Stomach (tissue), 9 donors: ENCODE results near the gene RASD1. TPM values are rescaled to one million over a fixed set of nuclear protein-coding genes. Genes with fewer than 3 reads are reported as not detected.

Source experiments
- DNase-seq, 2 donors: peaks; one replicate each; pipeline versions ENCODE4 v3.0.0 to v3.0.0-alpha.2; 2013 to 2019
- H3K27ac ChIP-seq, 5 donors: fragments of 200-600 bp in 4 of 5; sonication (generic) in 4 of 5; one replicate each; pipeline ENCODE4 v1.5.1; 2013 to 2019; ENCODE audit warnings: mild to moderate bottlenecking in 1 of 5, moderate library complexity in 1 of 5
- H3K27me3 ChIP-seq, 3 donors: fragments of 200-600 bp; sonication (generic); one replicate each; pipeline ENCODE4 v1.5.1; 2017 to 2019; ENCODE audit warnings: mixed run types in 1 of 3
- H3K36me3 ChIP-seq, 4 donors: fragments of 200-600 bp; sonication (generic); 1 replicate in 3 of 4; 2 replicates in 1 of 4; pipeline ENCODE4 v1.5.1; 2016 to 2019
- H3K4me1 ChIP-seq, 4 donors: fragments of 200-600 bp; sonication (generic); one replicate each; pipeline ENCODE4 v1.5.1; 2016 to 2019
- H3K4me3 ChIP-seq, 4 donors: fragments of 200-600 bp; sonication (generic) in 3 of 4; one replicate each; pipeline ENCODE4 v1.5.1; 2016 to 2019; ENCODE audit warnings: mild to moderate bottlenecking in 1 of 4
- H3K9me3 ChIP-seq, 4 donors: fragments of 200-600 bp; sonication (generic); one replicate each; pipeline ENCODE4 v1.5.1; 2016 to 2019
- EP300 ChIP-seq: sonication (generic); formaldehyde crosslinking; IDR thresholded peaks from one replicate; pipeline ENCODE4 v1.6.1; 2017; ENCODE audit warnings: antibody characterized with exemption
- POLR2A ChIP-seq, 4 donors: fragments of 450-650 bp; IDR thresholded peaks; one replicate each; pipeline ENCODE4 v1.6.1; 2016; ENCODE audit warnings: antibody characterized with exemption in 4 of 4, control low read depth in 2 of 4, mild to moderate bottlenecking in 1 of 4, moderate library complexity in 1 of 4
- POLR2AphosphoS5 ChIP-seq, 3 donors: sonication (generic); formaldehyde crosslinking; IDR thresholded peaks; one replicate each; pipeline ENCODE4 v1.6.1; 2016; ENCODE audit warnings: antibody characterized with exemption in 3 of 3
- WGBS, 5 donors: extraction: QIAGEN DNeasy Blood & Tissue Kit in 3 of 5; methylation state at CpG; one replicate each; pipeline versions ENCODE4 v1.1.5 to v1.1.7; 2013 to 2018; 5-methylcytosine and 5-hydroxymethylcytosine counted together
- intact Hi-C: fragments of 100-400 bp; cut with DNase I; formaldehyde crosslinking; loops from one replicate; pipeline ENCODE4 v1.15.1; 2023; ENCODE audit warnings: low total_unique reads
- polyA plus RNA-seq, 3 donors: library from polyadenylated mRNA; stranded (reverse); fragments of 200-250 nt; gene quantifications; one replicate each; pipeline ENCODE4 v1.2.3, GENCODE V29; 2013
- total RNA-seq, 5 donors: library from RNA; depleted of rRNA; stranded (reverse); fragments of >200 nt; gene quantifications; one replicate each; pipeline versions ENCODE4 v1.1.0 to v1.2.3, GENCODE V29; 2014 to 2016
- TF ChIP-seq, protein P1 (sequence below), 7 experiments: fragments of 450-650 bp in 4 of 7; fragments of 200-600 bp in 3 of 7; sonication (generic) in 3 of 7; IDR thresholded peaks; one replicate each; pipeline ENCODE4 v1.5.1; 2016 to 2019; ENCODE audit warnings: antibody characterized with exemption in 7 of 7, control low read depth in 2 of 7, mild to moderate bottlenecking in 1 of 7
- donor health status: healthy with polysubstance abuse.
- donor health status: Bipolar disorder and iron deficiency.
- donor health status: healthy.

RASD1 gene
- total and polyA plus RNA-seq, 8 donors: 3.7 to 72.9 (median 14.0) TPM

DNA sequence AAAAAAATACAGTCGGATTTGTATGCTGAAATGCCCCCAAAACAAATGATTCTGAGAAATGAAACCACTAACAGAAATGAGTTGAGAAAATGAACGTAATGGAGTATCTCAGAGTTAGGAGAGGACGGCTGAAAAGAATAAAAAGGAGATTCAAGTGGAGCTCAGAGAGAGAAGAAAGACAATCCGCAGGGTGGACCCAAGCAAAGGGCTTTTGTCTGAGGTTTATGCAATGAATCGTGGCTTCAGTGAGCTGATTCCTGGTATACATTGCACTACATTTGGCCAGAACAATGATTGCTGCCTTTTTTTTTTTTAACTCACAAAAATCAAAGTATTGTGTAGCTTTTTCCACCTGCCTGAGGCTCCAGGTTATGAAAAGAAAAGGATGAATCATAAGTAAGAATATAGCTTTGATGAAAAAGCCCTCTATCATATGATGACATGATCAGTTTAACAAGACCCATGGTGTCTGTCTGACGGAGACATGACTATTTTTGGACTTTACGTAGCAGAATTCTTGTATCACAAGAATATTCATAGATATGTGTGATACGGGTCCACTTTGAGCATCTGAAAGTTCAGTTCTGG lies 23.8 kb downstream of the RASD1 start:
- no peak for DNase-seq
- 49 to 63% (median 56%) methylated on average over 8 of the region's 8 CpGs for WGBS, 5 donors
- peaks cover 0 to 34% (median 4%) of the 10 kb centered on the region in 3 donors for H3K27me3 ChIP-seq
- TF ChIP-seq, protein P1, sequence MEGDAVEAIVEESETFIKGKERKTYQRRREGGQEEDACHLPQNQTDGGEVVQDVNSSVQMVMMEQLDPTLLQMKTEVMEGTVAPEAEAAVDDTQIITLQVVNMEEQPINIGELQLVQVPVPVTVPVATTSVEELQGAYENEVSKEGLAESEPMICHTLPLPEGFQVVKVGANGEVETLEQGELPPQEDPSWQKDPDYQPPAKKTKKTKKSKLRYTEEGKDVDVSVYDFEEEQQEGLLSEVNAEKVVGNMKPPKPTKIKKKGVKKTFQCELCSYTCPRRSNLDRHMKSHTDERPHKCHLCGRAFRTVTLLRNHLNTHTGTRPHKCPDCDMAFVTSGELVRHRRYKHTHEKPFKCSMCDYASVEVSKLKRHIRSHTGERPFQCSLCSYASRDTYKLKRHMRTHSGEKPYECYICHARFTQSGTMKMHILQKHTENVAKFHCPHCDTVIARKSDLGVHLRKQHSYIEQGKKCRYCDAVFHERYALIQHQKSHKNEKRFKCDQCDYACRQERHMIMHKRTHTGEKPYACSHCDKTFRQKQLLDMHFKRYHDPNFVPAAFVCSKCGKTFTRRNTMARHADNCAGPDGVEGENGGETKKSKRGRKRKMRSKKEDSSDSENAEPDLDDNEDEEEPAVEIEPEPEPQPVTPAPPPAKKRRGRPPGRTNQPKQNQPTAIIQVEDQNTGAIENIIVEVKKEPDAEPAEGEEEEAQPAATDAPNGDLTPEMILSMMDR (IDR thresholded peaks at IDR 0.05): no peak
- TF ChIP-seq EP300 (no peak), POLR2A (IDR thresholded peaks at IDR 0.05) (no peak), POLR2AphosphoS5 (IDR thresholded peaks at IDR 0.05) (no peak)
- no peak overlapping the region for H3K4me3 ChIP-seq
- H3K9me3 ChIP-seq: no peaks in the 10 kb centered on the region
- peaks cover 2 to 11% (median 6%) of the 10 kb centered on the region in 4 donors for H3K4me1 ChIP-seq
- intact Hi-C loops: no loop called here
- H3K36me3 ChIP-seq: no peaks in the 10 kb centered on the region
- no peak overlapping the region for H3K27ac ChIP-seq

DNA sequence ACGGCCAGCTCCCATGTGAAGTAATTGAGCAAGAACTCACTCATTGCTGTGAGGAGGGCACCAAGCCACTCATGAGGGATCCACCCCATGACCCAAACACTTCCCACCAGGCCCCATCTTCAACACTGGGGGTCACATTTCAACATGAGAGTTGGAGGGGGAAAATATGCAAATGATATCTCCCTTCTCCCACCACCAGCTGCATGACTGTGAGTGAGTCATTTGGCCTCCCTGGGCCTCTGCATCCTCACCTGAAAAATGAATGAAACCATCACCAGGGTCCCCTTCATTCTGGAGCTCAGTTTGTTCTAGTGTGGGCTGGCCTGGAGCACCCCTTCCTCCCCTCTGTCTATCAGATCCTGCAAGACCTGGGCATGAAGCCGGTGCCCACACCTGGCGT lies 26.2 kb downstream of the RASD1 start:
- WGBS, 5 donors: 89 to 98% (median 94%) methylated on average over 2 to 3 of the region's 3 CpGs

DNA sequence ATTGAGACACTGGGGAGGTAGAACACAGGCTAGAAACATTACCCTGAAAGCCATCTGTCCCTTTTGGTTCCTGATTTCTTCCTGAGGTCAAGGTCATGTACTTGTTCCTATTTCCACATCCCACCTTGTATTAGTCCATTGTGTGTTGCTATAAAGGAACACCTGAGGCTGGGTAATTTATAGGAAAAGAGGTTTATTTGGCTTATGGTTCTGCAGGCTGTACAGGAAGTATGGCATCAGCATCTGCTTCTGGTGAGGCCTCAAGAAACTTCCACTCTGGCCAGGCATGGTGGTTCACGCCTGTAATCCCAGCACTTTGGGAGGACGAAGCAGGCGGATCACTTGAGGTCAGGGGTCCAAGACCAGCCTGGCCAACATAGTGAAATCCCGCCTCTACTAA lies 26.8 kb downstream of the RASD1 start:
- no peaks in the 10 kb centered on the region for H3K4me1 ChIP-seq
- TF ChIP-seq POLR2AphosphoS5 (IDR thresholded peaks at IDR 0.05) (no peak), POLR2A (IDR thresholded peaks at IDR 0.05) (no peak), EP300 (no peak)
- TF ChIP-seq, protein P1 (IDR thresholded peaks at IDR 0.05): no peak
- intact Hi-C loops: no loop called here
- no peak for DNase-seq
- H3K27me3 ChIP-seq: peaks cover 0 to 51% (median 4%) of the 10 kb centered on the region in 3 donors
- no peak overlapping the region for H3K4me3 ChIP-seq
- no peaks in the 10 kb centered on the region for H3K36me3 ChIP-seq
- no peak overlapping the region for H3K27ac ChIP-seq
- WGBS, 5 donors: 95 to 98% (median 96%) methylated on average over 4 of the region's 4 CpGs
- H3K9me3 ChIP-seq: no peaks in the 10 kb centered on the region

More for the DNA sequence above, 26.2 kb downstream of the RASD1 start:
- Histone ChIP-seq H3K9me3 (no peaks in the 10 kb centered on the region), H3K36me3 (no peaks in the 10 kb centered on the region), H3K4me3 (no peak overlapping the region), H3K27ac (no peak overlapping the region), H3K4me1 (no peaks in the 10 kb centered on the region), H3K27me3 (peaks cover 0 to 51% (median 4%) of the 10 kb centered on the region in 3 donors)
- no peak for DNase-seq
- TF ChIP-seq POLR2A (IDR thresholded peaks at IDR 0.05) (no peak), POLR2AphosphoS5 (IDR thresholded peaks at IDR 0.05) (no peak), EP300 (no peak)
- TF ChIP-seq, protein P1 (IDR thresholded peaks at IDR 0.05): no peak
- intact Hi-C loops: no loop called here

DNA sequence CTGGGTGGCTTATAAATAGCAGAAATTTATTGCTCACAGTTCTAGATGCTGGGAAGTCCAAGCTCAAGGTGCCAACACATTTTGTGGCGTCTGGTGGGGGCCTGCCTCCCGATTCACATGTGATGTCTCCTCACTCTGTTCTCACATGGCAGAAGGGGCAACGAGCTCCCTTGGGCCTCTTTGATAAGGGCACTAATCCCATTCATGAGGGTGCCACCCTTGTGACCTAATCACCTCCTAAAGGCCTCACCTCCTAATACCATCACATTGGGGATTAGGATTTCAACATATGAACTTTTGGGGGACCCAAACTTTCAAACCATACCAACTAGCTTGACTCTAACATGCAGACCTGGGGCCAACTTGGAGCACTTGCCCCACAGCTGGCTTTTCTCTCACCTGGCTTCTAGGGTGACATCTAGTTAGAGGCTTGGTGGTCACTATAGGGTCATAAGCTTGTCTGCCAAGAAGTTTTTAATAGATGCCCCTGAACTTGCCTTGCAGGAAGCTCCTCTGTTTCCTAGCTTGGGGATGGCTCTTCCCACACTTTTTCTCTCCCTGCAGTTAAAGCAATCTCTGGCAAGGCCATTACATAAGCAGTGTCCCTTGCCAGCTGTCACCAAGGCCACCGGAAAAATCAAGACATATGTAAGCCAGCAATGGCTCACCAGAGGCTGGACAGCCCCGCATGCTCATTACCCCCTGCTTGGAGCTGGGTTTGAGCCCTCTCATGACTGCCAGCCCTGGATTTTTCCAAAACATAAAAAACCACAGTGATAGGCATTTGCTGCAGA lies 27.8 kb downstream of the RASD1 start:
- TF ChIP-seq POLR2A (IDR thresholded peaks at IDR 0.05): no peak
- TF ChIP-seq, protein P1 (IDR thresholded peaks at IDR 0.05): no peak
- TF ChIP-seq EP300: no peak
- TF ChIP-seq POLR2AphosphoS5 (IDR thresholded peaks at IDR 0.05): no peak
- DNase-seq: no peak
- Histone ChIP-seq H3K9me3 (no peaks in the 10 kb centered on the region), H3K27me3 (peaks cover 0 to 51% (median 4%) of the 10 kb centered on the region in 3 donors), H3K27ac (no peak overlapping the region), H3K4me3 (no peak overlapping the region), H3K36me3 (no peaks in the 10 kb centered on the region), H3K4me1 (no peaks in the 10 kb centered on the region)
- intact Hi-C loops: no loop called here
- 73 to 87% (median 74%) methylated on average over 5 of the region's 5 CpGs for WGBS, 5 donors
